HCT116 (cell line): Measurements from ENCODE around the gene CPNE2. TPM values are rescaled to one million over a fixed set of nuclear protein-coding genes. Genes with fewer than 3 reads are reported as not detected.

Experiments used
- ATAC-seq: fragments of 200-7000 bp; cut with Tn5 transposase; 2 replicates; pipeline ENCODE4 v1.9.1; 2020; ENCODE audit warnings: mild to moderate bottlenecking, moderate library complexity
- BruUV-seq: library from RNA; stranded (reverse); fragments of 400-500 nt; replicated peaks from 2 replicates; lab custom pipeline; 2021; lab: Mats Ljungman, UMichigan
- CTCF ChIA-PET: fragments of 300-600 bp; sonication (Branson Sonifier 250); formaldehyde crosslinking; loops from one replicate; lab custom pipeline; 2021; ENCODE audit warnings: antibody characterized with exemption; lab: Charles Lee
- POLR2A ChIA-PET: fragments of 300-600, 350-600 bp; sonication (Branson Sonifier 250); formaldehyde crosslinking; loops from one replicate; lab custom pipeline; 2021; ENCODE audit warnings: antibody characterized with exemption; lab: Charles Lee
- RAD21 ChIA-PET, 2 experiments: fragments of 300-600 bp; sonication (Branson Sonifier 250); formaldehyde crosslinking; loops; one replicate each; lab custom pipeline; 2023; ENCODE audit warnings: low total read pairs in 2 of 2; ENCODE audit not compliant: uncharacterized antibody in 2 of 2, unreplicated experiment in 2 of 2, low non-redundant PET in 1 of 2; lab: Charles Lee
- DNase-seq: peaks from one replicate; pipeline ENCODE4 v3.0.0-alpha.2; 2010; ENCODE audit warnings: low read depth, low spot score
- H2AFZ ChIP-seq: fragments of 200-600 bp; shearing (Covaris generic), sonication (generic); 2 replicates; pipeline ENCODE4 v1.6.1; 2017; ENCODE audit warnings: low read depth, mixed run types, mixed read lengths, antibody characterized with exemption, low read length; ENCODE audit not compliant: poor library complexity, severe bottlenecking
- H3K27ac ChIP-seq: 2 replicates; pipeline ENCODE4 v1.5.1; 2012; ENCODE audit warnings: low read depth, low read length
- H3K27me3 ChIP-seq: fragments of 200-600 bp; sonication (generic); 2 replicates; pipeline ENCODE4 v1.6.1; 2016; ENCODE audit warnings: mixed run types, low read length, mixed read lengths; ENCODE audit not compliant: insufficient read depth
- H3K36me3 ChIP-seq, 2 experiments: fragments of 200-500 bp in 1 of 2; fragments of 200-600 bp in 1 of 2; sonication (Bioruptor generic) in 1 of 2; sonication (generic) in 1 of 2; 2 replicates each; pipeline versions ENCODE4 v1.5.1 to v1.6.1; 2014 to 2016; ENCODE audit warnings: low read length in 2 of 2, inconsistent platforms in 1 of 2, mixed read lengths in 1 of 2, mixed run types in 1 of 2; ENCODE audit not compliant: insufficient read depth in 2 of 2, control insufficient read depth in 1 of 2
- H3K4me1 ChIP-seq, 2 experiments: fragments of 200-600 bp in 1 of 2; sonication (generic) in 1 of 2; 2 replicates each; pipeline versions ENCODE4 v1.5.1 to v1.6.1; 2012 to 2017; ENCODE audit warnings: low read length in 2 of 2, inconsistent platforms in 1 of 2, mild to moderate bottlenecking in 1 of 2, mixed read lengths in 1 of 2, mixed run types in 1 of 2, moderate library complexity in 1 of 2; ENCODE audit not compliant: insufficient read depth in 2 of 2, control insufficient read depth in 1 of 2
- H3K4me2 ChIP-seq: fragments of 200-600 bp; sonication (generic); 2 replicates; pipeline ENCODE4 v1.6.1; 2017; ENCODE audit warnings: mixed run types, low read length, mixed read lengths
- H3K4me3 ChIP-seq, 2 experiments: fragments of 200-600 bp in 1 of 2; sonication (generic) in 1 of 2; replicated peaks in 1 of 2; 2 replicates each; pipeline ENCODE4 v1.5.1; 2011 to 2016; ENCODE audit warnings: low read length in 2 of 2, control low read depth in 1 of 2, low read depth in 1 of 2, mild to moderate bottlenecking in 1 of 2, mixed read lengths in 1 of 2, mixed run types in 1 of 2
- H3K79me2 ChIP-seq: fragments of 200-600 bp; sonication (generic); 2 replicates; pipeline ENCODE4 v1.6.1; 2017; ENCODE audit warnings: mild to moderate bottlenecking, mixed run types, low read length, moderate library complexity, mixed read lengths; ENCODE audit not compliant: insufficient read depth
- H3K9ac ChIP-seq: fragments of 200-600 bp; sonication (generic); 2 replicates; pipeline ENCODE4 v1.6.1; 2016; ENCODE audit warnings: low read length, mixed read lengths
- H3K9me2 ChIP-seq: fragments of 200-600 bp; sonication (generic), shearing (Covaris generic); 2 replicates; pipeline ENCODE4 v1.6.1; 2017; ENCODE audit warnings: mixed run types, mild to moderate bottlenecking, moderate library complexity; ENCODE audit not compliant: insufficient read depth
- H3K9me3 ChIP-seq, 2 experiments: fragments of 200-500 bp in 1 of 2; fragments of 200-600 bp in 1 of 2; sonication (Bioruptor generic) in 1 of 2; sonication (generic) in 1 of 2; 2 replicates each; pipeline ENCODE4 v1.6.1; 2014 to 2017; ENCODE audit warnings: low read length in 2 of 2, mixed read lengths in 2 of 2, inconsistent platforms in 1 of 2, low read depth in 1 of 2, mild to moderate bottlenecking in 1 of 2, mixed run types in 1 of 2, moderate library complexity in 1 of 2; ENCODE audit not compliant: control insufficient read depth in 1 of 2, insufficient read depth in 1 of 2
- H4K20me1 ChIP-seq: fragments of 200-600 bp; sonication (generic), shearing (Covaris generic); 2 replicates; pipeline ENCODE4 v1.6.1; 2017; ENCODE audit warnings: mixed run types, mild to moderate bottlenecking, moderate library complexity; ENCODE audit not compliant: insufficient read depth
- CBX3 ChIP-seq: IDR thresholded peaks from 2 replicates; pipeline ENCODE4 v1.6.1; 2012; ENCODE audit warnings: low read depth
- CEBPB ChIP-seq: IDR thresholded peaks from 2 replicates; pipeline ENCODE4 v1.6.1; 2012; ENCODE audit warnings: low read depth
- CTCF ChIP-seq, 3 experiments: fragments of 200-600 bp in 1 of 3; sonication (generic) in 1 of 3; IDR thresholded peaks in 2 of 3; conservative IDR thresholded peaks in 1 of 3; 2 replicates each; pipeline ENCODE4 v1.5.1; 2012 to 2017; ENCODE audit warnings: low read depth in 2 of 3, low read length in 2 of 3, antibody characterized with exemption in 1 of 3, borderline replicate concordance in 1 of 3, control low read depth in 1 of 3, mild to moderate bottlenecking in 1 of 3, mixed read lengths in 1 of 3, mixed run types in 1 of 3, moderate library complexity in 1 of 3; ENCODE audit not compliant: insufficient read depth in 1 of 3
- ELF1 ChIP-seq: IDR thresholded peaks from 2 replicates; pipeline ENCODE4 v1.6.1; 2012; ENCODE audit warnings: low read depth, borderline replicate concordance
- EZH2 ChIP-seq: fragments of 200-600 bp; sonication (generic); IDR thresholded peaks from 2 replicates; pipeline ENCODE4 v1.6.1; 2017; ENCODE audit warnings: antibody characterized with exemption, mixed run types
- EZH2phosphoT487 ChIP-seq: fragments of 200-600 bp; IDR thresholded peaks from 2 replicates; pipeline ENCODE4 v1.6.1; 2018; ENCODE audit warnings: antibody characterized with exemption, borderline replicate concordance
- JUND ChIP-seq: IDR thresholded peaks from 2 replicates; pipeline ENCODE4 v1.6.1; 2012
- POLR2A ChIP-seq: IDR thresholded peaks from 2 replicates; pipeline ENCODE4 v1.7.0; 2011; ENCODE audit warnings: borderline replicate concordance; ENCODE audit not compliant: insufficient read depth, insufficient read length; ENCODE audit errors: extremely low read depth
- REST ChIP-seq: IDR thresholded peaks from 2 replicates; pipeline ENCODE4 v1.6.1; 2012; ENCODE audit warnings: low read depth
- SIN3A ChIP-seq: IDR thresholded peaks from 2 replicates; pipeline ENCODE4 v1.6.1; 2012; ENCODE audit warnings: low read depth
- SP1 ChIP-seq: IDR thresholded peaks from 2 replicates; pipeline ENCODE4 v1.6.1; 2012; ENCODE audit warnings: low read depth
- TCF7L2 ChIP-seq: IDR thresholded peaks from 2 replicates; pipeline ENCODE4 v1.7.0; 2011; ENCODE audit warnings: borderline replicate concordance, inconsistent platforms; ENCODE audit not compliant: insufficient read depth, insufficient read length; ENCODE audit errors: extremely low read depth
- YY1 ChIP-seq: IDR thresholded peaks from 2 replicates; pipeline ENCODE4 v1.6.1; 2011; ENCODE audit warnings: low read length, low read depth, moderate library complexity, mild to moderate bottlenecking; ENCODE audit not compliant: insufficient replicate concordance; ENCODE audit errors: extremely low read depth
- ZBTB33 ChIP-seq: IDR thresholded peaks from 2 replicates; pipeline ENCODE4 v1.6.1; 2011; ENCODE audit warnings: mild to moderate bottlenecking, low read length, moderate library complexity; ENCODE audit not compliant: insufficient replicate concordance; ENCODE audit errors: extremely low read depth
- ZNF274 ChIP-seq: fragments of 200-500 bp; sonication (Bioruptor generic); IDR thresholded peaks from 2 replicates; pipeline ENCODE4 v1.6.1; 2014; ENCODE audit warnings: mild to moderate bottlenecking, low read depth, low read length, inconsistent platforms
- intact Hi-C: fragments of 100-400 bp; cut with micrococcal nuclease; formaldehyde crosslinking; loops from 2 replicates; pipeline ENCODE4 v1.10.0; 2022
- total RNA-seq: library from RNA; stranded (reverse); gene quantifications from one replicate; pipeline ENCODE4 v1.2.1, GENCODE V29; 2021; ENCODE audit not compliant: unreplicated experiment
- TF ChIP-seq, protein P1 (sequence below): IDR thresholded peaks from 2 replicates; pipeline ENCODE4 v1.6.1; 2012

CPNE2 gene
- total RNA-seq, 1 experiment from 2014 or later = 31.2 TPM

GRCh38 chr16:57104706-57105105 lies 12.3 kb downstream of the CPNE2 start:
- intact Hi-C loops = no loop called here

More at GRCh38 chr16:57104706-57105105, 12.3 kb downstream of the CPNE2 start:
- no TSS peak for BruUV-seq
- Histone ChIP-seq H3K4me3 (no peak overlapping the region), H2AFZ (no peak overlapping the region), H3K9me2 (no peaks in the 10 kb centered on the region), H3K4me2 (no peak overlapping the region), H3K27ac (no peak overlapping the region), H4K20me1 (no peaks in the 10 kb centered on the region), H3K79me2 (peaks cover 5% of the 10 kb centered on the region; the same call in 1 of the 2 replicates), H3K27me3 (no peaks in the 10 kb centered on the region), H3K9ac (no peak overlapping the region), H3K4me1 (peaks cover 9 to 54% of the 10 kb centered on the region in 2 experiments), H3K9me3 (no peaks in the 10 kb centered on the region), H3K36me3 (no peaks in the 10 kb centered on the region)
- ChIA-PET CTCF (interaction anchor here (1.7 kb wide), 1 partner anchor 12 kb away, joined by 6 read pairs; the partner anchor contains the start of gene CPNE2), RAD21 (no interaction called here), POLR2A (no interaction called here)
- DNase-seq (no peak), ATAC-seq (no peak)
- TF ChIP-seq, protein P1, sequence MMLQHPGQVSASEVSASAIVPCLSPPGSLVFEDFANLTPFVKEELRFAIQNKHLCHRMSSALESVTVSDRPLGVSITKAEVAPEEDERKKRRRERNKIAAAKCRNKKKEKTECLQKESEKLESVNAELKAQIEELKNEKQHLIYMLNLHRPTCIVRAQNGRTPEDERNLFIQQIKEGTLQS = no peak
- TF ChIP-seq EZH2 (no peak), YY1 (no peak), POLR2A (no peak), CBX3 (no peak), CTCF (IDR thresholded peaks at IDR 0.05 in 2 of 3, conservative IDR thresholded peaks at IDR 0.05 in 1 of 3; ENCODE audit: borderline replicate concordance in 1 of 3, insufficient read depth in 1 of 3, low read depth in 2 of 3, low read length in 2 of 3) (no peak), REST (no peak), CEBPB (no peak), ZBTB33 (no peak), ZNF274 (no peak), EZH2phosphoT487 (no peak), ELF1 (no peak), JUND (no peak), SIN3A (no peak), SP1 (no peak), TCF7L2 (no peak)
- TF ChIP-seq, all 23 proteins: peak for 0
